ENCODE results near the gene DCTN3.

The DCTN3 gene

GRCh38 chr9:34601937-34602573, 18.2 kb downstream of the DCTN3 start:
- Histone ChIP-seq H3K4me3 (ENCODE audit: low read depth, low read length) (no peak overlapping the region), H3K27me3 (replicated peaks) (peaks cover 8% of the 10 kb centered on the region), H3K36me3 (replicated peaks) (no peaks in the 10 kb centered on the region), H3K27ac (no peak overlapping the region)
- DNase-seq = no peak
- in situ Hi-C loops (cut with HindIII; ENCODE audit: low pct_ligation_motif_present, low sequenced_read_pairs) = no loop called here
- no peak for TF ChIP-seq CTCF (IDR thresholded peaks at IDR 0.05; ENCODE audit: low read depth, low read length, missing control alignments)

- DNase-seq = no peak
- Histone ChIP-seq H3K36me3 (replicated peaks) (no peaks in the 10 kb centered on the region), H3K27me3 (replicated peaks) (peaks cover 8% of the 10 kb centered on the region), H3K27ac (no peak overlapping the region), H3K4me3 (ENCODE audit: low read depth, low read length) (no peak overlapping the region)
- in situ Hi-C loops (cut with HindIII; ENCODE audit: low pct_ligation_motif_present, low sequenced_read_pairs) = no loop called here
- TF ChIP-seq CTCF (IDR thresholded peaks at IDR 0.05; ENCODE audit: low read depth, low read length, missing control alignments) = no peak
Measured at GRCh38 chr9:34600908-34601307, 19.4 kb downstream of the DCTN3 start.

GRCh38 chr9:34599546-34599945, 20.7 kb downstream of the DCTN3 start:
- no peak for DNase-seq
- Histone ChIP-seq H3K4me3 (ENCODE audit: low read depth, low read length) (no peak overlapping the region), H3K27ac (no peak overlapping the region), H3K27me3 (replicated peaks) (peaks cover 10% of the 10 kb centered on the region), H3K36me3 (replicated peaks) (no peaks in the 10 kb centered on the region)
- TF ChIP-seq CTCF (IDR thresholded peaks at IDR 0.05; ENCODE audit: low read depth, low read length, missing control alignments) = no peak
- in situ Hi-C loops (cut with HindIII; ENCODE audit: low pct_ligation_motif_present, low sequenced_read_pairs) = no loop called here

- H3K27ac ChIP-seq = no peak overlapping the region
- no peak for DNase-seq
Measured at GRCh38 chr9:34594177-34594576, 26.1 kb downstream of the DCTN3 start.

GRCh38 chr9:34592895-34593601, 27.2 kb downstream of the DCTN3 start:
- no peak for DNase-seq
- in situ Hi-C loops (cut with HindIII; ENCODE audit: low pct_ligation_motif_present, low sequenced_read_pairs) = no loop called here

More at GRCh38 chr9:34594177-34594576, 26.1 kb downstream of the DCTN3 start:
- no peak overlapping the region for H3K4me3 ChIP-seq (ENCODE audit: low read depth, low read length)
- TF ChIP-seq CTCF (IDR thresholded peaks at IDR 0.05; ENCODE audit: low read depth, low read length, missing control alignments) = no peak
- no peaks in the 10 kb centered on the region for H3K36me3 ChIP-seq (replicated peaks)
- in situ Hi-C loops (cut with HindIII; ENCODE audit: low pct_ligation_motif_present, low sequenced_read_pairs) = no loop called here
- peaks cover 50% of the 10 kb centered on the region for H3K27me3 ChIP-seq (replicated peaks)

More at GRCh38 chr9:34592895-34593601, 27.2 kb downstream of the DCTN3 start:
- Histone ChIP-seq H3K36me3 (replicated peaks) (no peaks in the 10 kb centered on the region), H3K27ac (no peak overlapping the region), H3K27me3 (replicated peaks) (peaks cover 59% of the 10 kb centered on the region), H3K4me3 (ENCODE audit: low read depth, low read length) (no peak overlapping the region)
- no peak for TF ChIP-seq CTCF (IDR thresholded peaks at IDR 0.05; ENCODE audit: low read depth, low read length, missing control alignments)
